GM18505 (cell line): Measurements from ENCODE around the gene INTS11.

ENCODE experiments used
- ATAC-seq: cut with Tn5 transposase; IDR thresholded peaks from one replicate; pipeline ENCODE4 v1.9.1; 2021; ENCODE audit not compliant: unreplicated experiment
- POLR2A ChIP-seq: IDR thresholded peaks from 4 replicates; pipeline ENCODE4 v1.6.1; 2011; ENCODE audit warnings: borderline replicate concordance; ENCODE audit not compliant: insufficient read depth, insufficient read length; ENCODE audit errors: extremely low read depth

INTS11 gene

GRCh38 chr1:1311107-1312104 lies 13.1 kb downstream of the INTS11 start:
- no peak for TF ChIP-seq POLR2A
- no peak for ATAC-seq

- no peak for ATAC-seq
Measured at GRCh38 chr1:1310476-1311053, 13.9 kb downstream of the INTS11 start.

GRCh38 chr1:1310109-1310385 lies 14.4 kb downstream of the INTS11 start:
- TF ChIP-seq POLR2A = no peak
- ATAC-seq = no peak

More at GRCh38 chr1:1310476-1311053, 13.9 kb downstream of the INTS11 start:
- TF ChIP-seq POLR2A = no peak

GRCh38 chr1:1309251-1310108 lies 15.0 kb downstream of the INTS11 start:
- ATAC-seq = no peak
- no peak for TF ChIP-seq POLR2A

GRCh38 chr1:1308756-1309250 lies 15.7 kb downstream of the INTS11 start:
- no peak for TF ChIP-seq POLR2A
- ATAC-seq = peak; percentile 1

GRCh38 chr1:1307923-1308755 lies 16.3 kb downstream of the INTS11 start, which contains the start of the genes ACAP3 and PUSL1:
Gene ACAP3, minus strand, starts transcription at chr1:1307930. Its CDS starts 115 bp downstream, at chr1:1307815.
Gene PUSL1, plus strand, starts transcription at chr1:1308597. Its CDS starts 47 bp downstream, at chr1:1308644.
- ATAC-seq = peak; percentile 52
- TF ChIP-seq POLR2A = peak; percentile 59

DNA sequence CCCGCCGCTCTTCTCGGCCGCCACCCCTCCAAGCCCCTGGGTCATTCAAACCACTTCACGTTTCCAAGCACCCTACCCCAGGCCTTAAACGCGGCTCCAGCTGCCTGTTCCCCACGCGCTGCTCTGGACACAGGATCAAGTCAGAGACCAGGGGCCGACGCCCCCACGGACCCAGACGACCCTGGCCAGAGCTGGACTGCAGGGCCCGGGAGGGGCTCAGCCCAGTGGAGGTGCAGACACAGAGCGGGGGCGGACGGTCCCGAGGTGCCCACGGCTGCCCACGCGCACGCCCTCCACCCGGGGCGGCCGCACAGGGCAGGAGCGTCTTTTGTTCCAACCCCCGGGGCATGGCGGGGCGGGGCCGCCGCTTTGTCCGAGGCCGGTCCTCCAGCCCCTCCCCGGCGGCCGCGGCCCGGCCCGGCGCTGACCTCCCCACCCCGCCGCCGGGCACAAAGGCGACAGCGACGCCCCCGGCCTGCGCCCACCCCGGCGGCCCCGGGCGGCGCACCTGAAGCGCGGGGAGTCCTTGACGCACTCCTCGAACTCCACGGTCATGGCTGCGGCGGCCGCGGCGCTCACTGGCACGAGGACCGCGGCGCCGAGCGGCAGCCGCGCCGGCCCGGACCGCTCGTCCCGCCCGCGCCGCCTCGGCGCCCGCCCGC lies 17.1 kb downstream of the INTS11 start:
- no peak for TF ChIP-seq POLR2A
- ATAC-seq = peak; percentile 2

GRCh38 chr1:1306661-1307260 lies 17.7 kb downstream of the INTS11 start:
- no peak for ATAC-seq
- TF ChIP-seq POLR2A = no peak

DNA sequence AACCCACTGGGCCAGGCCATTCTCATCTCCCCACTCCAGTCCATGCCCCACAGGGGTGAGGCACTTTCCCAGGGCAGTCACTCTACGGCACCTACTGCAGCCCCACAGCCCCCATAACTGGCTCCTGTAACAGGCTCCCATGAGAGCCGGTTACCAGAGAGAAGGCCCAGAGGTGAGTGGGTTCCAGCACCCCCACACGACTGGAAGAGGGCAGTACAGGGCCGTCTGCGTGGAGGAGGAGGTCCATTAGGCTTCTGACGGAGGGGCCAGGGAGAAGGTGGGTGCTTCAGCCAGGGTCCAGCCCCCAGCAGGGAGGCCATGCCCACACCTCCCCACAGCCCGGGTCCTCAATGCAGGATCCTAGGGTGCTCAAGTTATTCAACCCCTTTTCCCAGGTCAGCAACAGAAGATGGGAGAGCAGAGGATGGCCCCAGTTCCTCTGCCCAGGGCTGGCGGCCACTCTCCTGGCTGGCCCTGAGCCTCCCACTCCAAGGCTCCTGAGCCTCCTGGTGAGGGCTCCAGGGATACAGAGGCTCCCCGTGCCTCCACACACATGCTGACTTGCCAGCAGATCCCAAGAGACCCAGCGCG lies 18.3 kb downstream of the INTS11 start:
- ATAC-seq = no peak
- TF ChIP-seq POLR2A = no peak

DNA sequence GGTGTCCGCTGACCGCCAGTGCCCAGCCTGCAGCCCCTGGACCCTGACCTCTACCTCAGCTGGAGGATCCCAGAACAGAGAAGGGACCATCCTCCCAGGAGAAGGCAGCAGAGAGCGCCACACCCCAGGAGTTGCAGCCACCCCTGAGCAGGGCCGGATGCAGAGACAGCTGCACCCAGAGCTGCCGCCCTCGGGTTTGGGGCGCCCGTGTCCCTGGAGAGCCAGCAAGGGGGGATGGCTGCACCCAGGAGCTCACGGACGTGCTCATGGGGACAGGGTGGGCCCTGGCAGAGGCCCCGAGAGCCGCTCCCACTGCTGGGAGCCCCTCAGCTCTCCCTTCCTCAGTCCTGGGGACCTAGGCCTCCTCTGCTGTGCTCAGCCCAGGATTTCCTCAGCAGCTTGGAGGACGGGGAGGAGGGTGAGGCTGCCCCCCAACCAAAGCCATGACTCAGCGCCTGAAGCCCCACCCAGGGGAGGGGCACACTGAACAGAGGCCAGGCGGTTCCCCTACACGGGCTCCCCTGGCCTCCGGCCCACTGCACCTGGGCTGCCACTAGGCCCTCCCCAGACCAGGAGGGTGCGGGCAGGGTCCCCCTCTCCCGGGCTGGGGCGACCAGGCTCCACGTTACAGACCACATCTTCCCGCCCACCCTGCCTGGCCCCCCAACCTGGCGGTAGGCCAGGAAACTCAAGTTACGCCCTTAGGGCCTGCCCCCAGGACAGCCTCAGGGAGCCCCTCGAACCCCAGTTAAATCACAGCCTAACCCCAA lies 19.0 kb downstream of the INTS11 start:
- no peak for ATAC-seq
- no peak for TF ChIP-seq POLR2A
